ENCODE results near the gene GPC6.
"Not testable (repeated sequence)": the region's sequence is repeated elsewhere in the genome, so short reads cannot be mapped to it uniquely, and the experiment has no call there.

Gene GPC6

DNA sequence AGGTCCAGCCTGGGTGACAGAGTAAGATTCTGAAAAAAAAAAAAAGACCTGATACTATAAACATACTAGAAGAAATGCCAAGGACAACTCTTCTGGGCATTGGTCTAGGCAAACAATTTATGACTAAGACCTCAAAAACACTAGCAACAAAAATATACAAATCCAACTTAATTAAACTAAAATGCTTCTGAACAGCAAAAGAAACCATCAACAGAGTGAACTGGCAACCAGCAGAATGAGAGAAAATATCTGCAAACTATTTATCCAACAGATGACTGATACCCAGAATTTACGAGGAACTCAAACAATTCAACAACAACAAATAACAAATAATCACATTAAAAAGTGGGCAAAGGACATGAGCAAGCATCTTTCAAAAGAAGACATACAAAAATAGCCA lies 26.8 kb upstream of the GPC6 start:
- in situ Hi-C loops (cut with HindIII; ENCODE audit: low sequenced_read_pairs) = no loop called here
- TF ChIP-seq, protein P1, sequence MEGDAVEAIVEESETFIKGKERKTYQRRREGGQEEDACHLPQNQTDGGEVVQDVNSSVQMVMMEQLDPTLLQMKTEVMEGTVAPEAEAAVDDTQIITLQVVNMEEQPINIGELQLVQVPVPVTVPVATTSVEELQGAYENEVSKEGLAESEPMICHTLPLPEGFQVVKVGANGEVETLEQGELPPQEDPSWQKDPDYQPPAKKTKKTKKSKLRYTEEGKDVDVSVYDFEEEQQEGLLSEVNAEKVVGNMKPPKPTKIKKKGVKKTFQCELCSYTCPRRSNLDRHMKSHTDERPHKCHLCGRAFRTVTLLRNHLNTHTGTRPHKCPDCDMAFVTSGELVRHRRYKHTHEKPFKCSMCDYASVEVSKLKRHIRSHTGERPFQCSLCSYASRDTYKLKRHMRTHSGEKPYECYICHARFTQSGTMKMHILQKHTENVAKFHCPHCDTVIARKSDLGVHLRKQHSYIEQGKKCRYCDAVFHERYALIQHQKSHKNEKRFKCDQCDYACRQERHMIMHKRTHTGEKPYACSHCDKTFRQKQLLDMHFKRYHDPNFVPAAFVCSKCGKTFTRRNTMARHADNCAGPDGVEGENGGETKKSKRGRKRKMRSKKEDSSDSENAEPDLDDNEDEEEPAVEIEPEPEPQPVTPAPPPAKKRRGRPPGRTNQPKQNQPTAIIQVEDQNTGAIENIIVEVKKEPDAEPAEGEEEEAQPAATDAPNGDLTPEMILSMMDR (IDR thresholded peaks at IDR 0.05; ENCODE audit: low read depth, low read length) = no peak
- DNase-seq (ENCODE audit: low read depth, low spot score) = no peak
- H3K4me3 ChIP-seq (ENCODE audit: low read depth, low read length) = no peak overlapping the region

DNA sequence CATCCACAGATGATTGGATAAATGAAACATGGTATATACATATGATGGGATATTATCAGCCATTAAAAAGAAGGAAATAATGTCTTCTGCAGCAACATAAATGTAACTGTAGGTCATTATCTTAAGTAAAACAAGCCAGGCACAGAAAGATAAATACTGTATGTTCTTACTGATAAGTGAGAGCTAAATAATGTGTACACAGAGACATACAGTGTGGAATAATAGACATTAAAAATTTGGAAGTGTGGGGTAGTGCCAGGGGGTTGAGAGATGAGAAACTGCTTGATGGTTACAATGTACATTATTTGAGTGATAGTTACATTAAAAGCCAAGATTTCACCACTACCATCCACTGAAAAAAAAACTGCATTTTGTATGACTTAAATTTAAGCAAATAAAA lies 26.0 kb upstream of the GPC6 start:
- no peak overlapping the region for H3K4me3 ChIP-seq (ENCODE audit: low read depth, low read length)
- in situ Hi-C loops (cut with HindIII; ENCODE audit: low sequenced_read_pairs) = no loop called here
- DNase-seq (ENCODE audit: low read depth, low spot score) = no peak
- TF ChIP-seq, protein P1 (IDR thresholded peaks at IDR 0.05; ENCODE audit: low read depth, low read length) = no peak

DNA sequence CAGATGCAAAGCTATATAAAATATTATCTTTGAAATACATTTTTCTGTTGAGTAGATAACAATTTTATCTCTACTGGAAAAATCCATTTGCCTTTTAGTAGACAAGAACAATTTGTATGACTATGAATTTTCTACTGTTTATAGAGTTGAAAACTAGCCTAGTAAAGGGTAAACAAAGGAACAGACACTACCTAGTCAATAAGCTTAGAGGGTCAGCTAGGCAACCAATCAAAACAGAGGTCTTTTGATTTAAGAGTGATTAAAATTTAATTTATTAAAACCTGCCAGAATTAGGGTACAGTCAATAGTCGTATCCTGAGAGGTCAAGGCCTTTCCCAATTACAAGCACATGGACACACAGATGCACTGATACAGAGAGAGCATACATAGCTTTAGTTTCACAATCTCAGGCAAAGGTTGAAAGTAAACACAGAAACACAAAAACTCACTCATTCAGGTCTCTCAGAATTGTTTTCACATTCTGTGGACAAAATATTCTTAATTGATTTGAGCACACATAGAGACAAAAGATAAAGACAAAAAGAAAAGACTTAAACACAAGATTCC lies 24.5 kb upstream of the GPC6 start:
- DNase-seq (ENCODE audit: low read depth, low spot score) = no peak
- TF ChIP-seq, protein P1 (IDR thresholded peaks at IDR 0.05; ENCODE audit: low read depth, low read length) = no peak
- no peak overlapping the region for H3K4me3 ChIP-seq (ENCODE audit: low read depth, low read length)
- in situ Hi-C loops (cut with HindIII; ENCODE audit: low sequenced_read_pairs) = no loop called here

DNA sequence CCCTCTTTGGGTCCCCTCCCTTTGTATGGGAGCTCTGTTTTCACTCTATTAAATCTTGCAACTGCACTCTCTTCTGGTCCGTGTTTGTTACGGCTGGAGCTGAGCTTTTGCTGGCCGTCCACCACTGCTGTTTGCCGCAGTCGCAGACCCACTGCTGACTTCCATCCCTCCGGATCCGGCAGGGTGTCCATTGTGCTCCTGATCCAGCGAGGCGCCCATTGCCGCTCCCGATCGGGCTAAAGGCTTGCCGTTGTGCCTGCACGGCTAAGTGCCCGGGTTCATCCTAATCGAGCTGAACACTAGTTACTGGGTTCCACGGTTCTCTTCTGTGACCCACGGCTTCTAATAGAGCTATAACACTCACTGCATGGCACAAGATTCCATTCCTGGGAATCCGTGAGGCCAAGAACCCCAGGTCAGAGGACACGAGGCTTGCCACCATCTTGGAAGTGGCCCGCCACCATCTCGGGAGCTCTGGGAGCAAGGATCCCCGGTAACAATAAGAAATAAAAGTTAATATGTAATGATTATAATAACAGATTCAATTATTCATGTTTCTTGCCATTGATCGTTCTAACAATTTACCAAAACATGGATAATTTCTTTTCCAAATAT lies 19.7 kb upstream of the GPC6 start:
- in situ Hi-C loops (cut with HindIII; ENCODE audit: low sequenced_read_pairs); DNase-seq (ENCODE audit: low read depth, low spot score); H3K4me3 ChIP-seq (ENCODE audit: low read depth, low read length): not testable (repeated sequence)

DNA sequence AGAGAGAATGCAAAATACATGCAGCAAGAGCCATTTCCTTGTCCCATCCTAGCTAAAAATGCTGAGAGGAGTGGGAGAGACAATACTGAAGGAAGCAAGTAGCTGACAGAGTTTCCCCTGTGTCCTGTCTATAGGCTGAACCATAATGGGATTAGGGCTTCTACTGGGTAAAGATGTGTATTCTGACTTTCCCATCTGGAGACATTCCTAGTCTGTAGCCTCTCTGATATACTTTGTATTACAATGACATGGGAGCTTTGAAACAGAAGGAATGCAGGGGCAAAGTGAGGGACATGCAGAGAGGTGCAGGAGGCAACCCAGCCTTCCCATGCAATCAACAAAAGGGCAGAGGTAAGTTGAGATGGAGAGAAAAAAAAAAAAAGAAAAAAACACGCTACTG lies 10.5 kb upstream of the GPC6 start:
- DNase-seq (ENCODE audit: low read depth, low spot score) = no peak
- in situ Hi-C loops (cut with HindIII; ENCODE audit: low sequenced_read_pairs) = no loop called here
- no peak overlapping the region for H3K4me3 ChIP-seq (ENCODE audit: low read depth, low read length)
- TF ChIP-seq, protein P1 (IDR thresholded peaks at IDR 0.05; ENCODE audit: low read depth, low read length) = no peak

DNA sequence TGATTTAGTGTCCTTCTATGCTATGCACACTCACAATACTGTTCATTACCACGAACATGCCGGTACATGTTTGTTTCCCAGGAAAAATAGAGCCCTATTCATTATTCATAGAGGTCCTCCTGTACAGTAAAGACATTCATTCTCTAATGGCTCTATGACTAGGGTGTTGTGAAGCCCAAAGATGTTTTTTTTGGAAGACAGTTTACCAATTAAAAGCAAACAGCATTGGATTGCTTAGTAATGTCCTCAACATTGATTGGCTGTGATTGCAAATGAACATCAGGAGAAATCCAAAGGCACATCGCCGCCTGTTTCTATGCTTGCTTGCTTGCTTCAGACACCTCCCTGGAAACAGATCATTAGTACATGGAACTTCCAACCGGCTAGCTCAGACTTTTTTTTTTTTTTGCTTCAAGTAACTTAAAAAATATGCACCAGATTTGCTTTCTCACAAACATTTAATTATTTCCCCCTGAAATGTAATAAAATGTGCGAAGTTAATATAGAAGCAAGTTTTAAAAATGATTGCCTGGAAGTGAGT lies 8.8 kb upstream of the GPC6 start:
- in situ Hi-C loops (cut with HindIII; ENCODE audit: low sequenced_read_pairs) = no loop called here
- H3K4me3 ChIP-seq (ENCODE audit: low read depth, low read length) = no peak overlapping the region
- TF ChIP-seq, protein P1 (IDR thresholded peaks at IDR 0.05; ENCODE audit: low read depth, low read length) = no peak
- peak; percentile 34 for DNase-seq (ENCODE audit: low read depth, low spot score)

DNA sequence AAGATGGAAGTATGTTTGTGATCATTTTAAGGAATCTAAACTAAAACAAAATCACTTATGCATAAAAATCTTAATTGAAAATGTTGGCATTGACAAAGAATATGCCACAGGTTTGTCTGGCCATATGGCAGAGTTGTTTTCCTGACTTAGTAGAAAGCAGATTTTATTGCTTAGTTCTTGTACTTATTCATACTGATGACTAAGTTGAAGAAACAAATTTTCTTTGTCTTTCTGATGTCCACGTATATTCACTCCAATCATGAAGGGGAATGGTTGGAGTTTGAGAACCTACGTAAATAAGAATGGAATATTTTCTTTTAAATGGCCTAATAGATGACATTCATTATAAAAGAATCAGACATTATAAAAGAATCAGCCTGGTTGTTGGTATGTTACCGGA lies 8.0 kb upstream of the GPC6 start:
- no peak overlapping the region for H3K4me3 ChIP-seq (ENCODE audit: low read depth, low read length)
- peak; percentile 12 for DNase-seq (ENCODE audit: low read depth, low spot score)
- TF ChIP-seq, protein P1 (IDR thresholded peaks at IDR 0.05; ENCODE audit: low read depth, low read length) = no peak
- in situ Hi-C loops (cut with HindIII; ENCODE audit: low sequenced_read_pairs) = no loop called here
